PC-9 (cell line): ENCODE results near the gene ACSM2B.

Experiments
- EZH2 ChIP-seq: fragments of 200-600 bp; sonication (generic); IDR thresholded peaks from 2 replicates; pipeline ENCODE4 v1.8.0; 2017; ENCODE audit warnings: antibody characterized with exemption, low read depth
- TF ChIP-seq, protein P1 (sequence below): fragments of 200-600 bp; sonication (generic); conservative IDR thresholded peaks from 2 replicates; pipeline ENCODE4 v1.6.1; 2017; ENCODE audit warnings: mixed run types, antibody characterized with exemption, mild to moderate bottlenecking, moderate library complexity

- TF ChIP-seq EZH2 = no peak
- TF ChIP-seq, protein P1, sequence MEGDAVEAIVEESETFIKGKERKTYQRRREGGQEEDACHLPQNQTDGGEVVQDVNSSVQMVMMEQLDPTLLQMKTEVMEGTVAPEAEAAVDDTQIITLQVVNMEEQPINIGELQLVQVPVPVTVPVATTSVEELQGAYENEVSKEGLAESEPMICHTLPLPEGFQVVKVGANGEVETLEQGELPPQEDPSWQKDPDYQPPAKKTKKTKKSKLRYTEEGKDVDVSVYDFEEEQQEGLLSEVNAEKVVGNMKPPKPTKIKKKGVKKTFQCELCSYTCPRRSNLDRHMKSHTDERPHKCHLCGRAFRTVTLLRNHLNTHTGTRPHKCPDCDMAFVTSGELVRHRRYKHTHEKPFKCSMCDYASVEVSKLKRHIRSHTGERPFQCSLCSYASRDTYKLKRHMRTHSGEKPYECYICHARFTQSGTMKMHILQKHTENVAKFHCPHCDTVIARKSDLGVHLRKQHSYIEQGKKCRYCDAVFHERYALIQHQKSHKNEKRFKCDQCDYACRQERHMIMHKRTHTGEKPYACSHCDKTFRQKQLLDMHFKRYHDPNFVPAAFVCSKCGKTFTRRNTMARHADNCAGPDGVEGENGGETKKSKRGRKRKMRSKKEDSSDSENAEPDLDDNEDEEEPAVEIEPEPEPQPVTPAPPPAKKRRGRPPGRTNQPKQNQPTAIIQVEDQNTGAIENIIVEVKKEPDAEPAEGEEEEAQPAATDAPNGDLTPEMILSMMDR = no peak
These were observed 22.8 kb upstream of the ACSM2B start for GRCh38 chr16:20598832-20599469.
